Coronary artery (tissue), 2 donors: ENCODE results near the gene LRRK1.

Source experiments
- DNase-seq: peaks from one replicate; pipeline ENCODE4 v3.0.0-alpha.2; 2017; ENCODE audit warnings: low spot score
- H3K27ac ChIP-seq, 2 donors: fragments of 200-600 bp; sonication (generic); one replicate each; pipeline ENCODE4 v1.5.1; 2016 to 2019
- H3K4me3 ChIP-seq: fragments of 200-600 bp; sonication (generic); 2 replicates; pipeline ENCODE4 v1.5.1; 2016; ENCODE audit warnings: mild to moderate bottlenecking, moderate library complexity
- TF ChIP-seq, protein P1 (sequence below): fragments of 200-600 bp; sonication (generic); IDR thresholded peaks from one replicate; pipeline ENCODE4 v1.5.1; 2019; ENCODE audit warnings: antibody characterized with exemption

Gene LRRK1

GRCh38 chr15:101036189-101036588 is 117.0 kb downstream of the LRRK1 start:
- TF ChIP-seq, protein P1, sequence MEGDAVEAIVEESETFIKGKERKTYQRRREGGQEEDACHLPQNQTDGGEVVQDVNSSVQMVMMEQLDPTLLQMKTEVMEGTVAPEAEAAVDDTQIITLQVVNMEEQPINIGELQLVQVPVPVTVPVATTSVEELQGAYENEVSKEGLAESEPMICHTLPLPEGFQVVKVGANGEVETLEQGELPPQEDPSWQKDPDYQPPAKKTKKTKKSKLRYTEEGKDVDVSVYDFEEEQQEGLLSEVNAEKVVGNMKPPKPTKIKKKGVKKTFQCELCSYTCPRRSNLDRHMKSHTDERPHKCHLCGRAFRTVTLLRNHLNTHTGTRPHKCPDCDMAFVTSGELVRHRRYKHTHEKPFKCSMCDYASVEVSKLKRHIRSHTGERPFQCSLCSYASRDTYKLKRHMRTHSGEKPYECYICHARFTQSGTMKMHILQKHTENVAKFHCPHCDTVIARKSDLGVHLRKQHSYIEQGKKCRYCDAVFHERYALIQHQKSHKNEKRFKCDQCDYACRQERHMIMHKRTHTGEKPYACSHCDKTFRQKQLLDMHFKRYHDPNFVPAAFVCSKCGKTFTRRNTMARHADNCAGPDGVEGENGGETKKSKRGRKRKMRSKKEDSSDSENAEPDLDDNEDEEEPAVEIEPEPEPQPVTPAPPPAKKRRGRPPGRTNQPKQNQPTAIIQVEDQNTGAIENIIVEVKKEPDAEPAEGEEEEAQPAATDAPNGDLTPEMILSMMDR: no peak
- no peak overlapping the region for H3K27ac ChIP-seq
- H3K4me3 ChIP-seq: no peak overlapping the region
- no peak for DNase-seq

DNA sequence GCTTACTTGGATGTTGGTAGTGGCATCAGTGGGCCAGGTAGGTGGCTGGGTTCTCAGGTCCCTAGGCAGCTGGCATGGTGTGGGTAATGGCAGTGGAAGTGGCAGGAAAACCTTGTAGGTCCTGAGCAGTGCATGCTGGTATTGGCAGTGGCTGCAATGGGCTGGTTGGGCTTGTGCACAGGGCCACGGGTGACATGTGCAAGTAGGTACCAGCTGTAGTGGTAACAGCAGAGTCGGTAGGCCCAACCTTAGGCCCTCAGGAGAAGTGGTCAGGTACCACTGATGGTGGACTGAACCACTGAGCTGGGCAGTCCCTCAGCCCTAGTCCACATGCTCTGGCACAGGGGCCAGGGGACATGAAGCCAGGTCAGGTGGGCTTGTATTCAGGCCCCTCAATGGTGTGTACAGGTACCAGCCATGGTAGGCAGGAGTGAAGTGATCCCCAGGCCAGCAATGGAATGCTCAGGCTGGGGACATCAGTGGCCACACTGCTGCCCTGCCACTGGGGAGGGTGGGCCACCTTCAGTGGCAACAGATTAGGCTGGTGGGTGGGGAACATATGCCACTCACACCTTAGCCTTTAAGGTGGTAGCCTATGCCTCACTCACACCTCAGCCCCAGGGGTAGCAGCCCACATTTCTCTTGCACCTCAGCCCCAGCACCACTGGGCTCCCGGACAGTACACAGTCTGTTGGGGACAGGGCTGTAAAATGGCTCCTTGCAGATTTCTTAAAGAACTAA is 118.1 kb downstream of the LRRK1 start:
- DNase-seq: peak; percentile 40
- TF ChIP-seq, protein P1: no peak
- no peak overlapping the region for H3K27ac ChIP-seq
- no peak overlapping the region for H3K4me3 ChIP-seq

DNA sequence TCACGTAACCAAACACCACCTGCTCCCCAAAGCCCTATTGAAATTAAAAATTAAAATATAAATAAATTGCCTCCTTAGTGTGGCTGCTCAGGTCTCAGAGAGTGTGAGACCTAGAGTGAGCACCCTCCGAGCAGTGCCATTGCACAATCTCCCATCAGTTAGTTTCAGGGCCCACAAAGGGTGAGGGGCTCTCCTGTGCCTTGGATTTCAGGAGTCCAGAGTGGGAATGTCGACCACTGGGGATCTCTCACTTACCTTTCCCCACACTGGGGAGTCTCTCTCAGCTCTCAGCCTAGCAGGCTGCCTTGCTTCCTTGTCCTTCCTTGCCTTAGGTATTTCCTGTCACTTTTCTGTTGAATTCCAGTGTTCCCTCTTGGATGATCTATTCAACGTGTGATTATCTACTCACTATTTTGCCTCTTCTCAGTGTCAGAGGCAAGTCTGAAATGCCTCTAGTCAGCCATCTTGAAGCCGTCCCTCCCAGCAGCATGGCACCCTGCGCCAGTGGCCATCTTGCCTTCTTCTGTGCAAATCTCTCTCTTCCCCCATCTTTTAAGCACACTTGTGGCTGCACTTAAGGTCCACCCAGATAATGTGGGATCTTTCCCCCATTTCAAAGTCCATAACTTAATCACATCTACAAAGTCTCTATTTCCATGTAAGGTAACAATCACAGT is 119.3 kb downstream of the LRRK1 start:
- TF ChIP-seq, protein P1: no peak
- no peak overlapping the region for H3K4me3 ChIP-seq
- no peak overlapping the region for H3K27ac ChIP-seq
- no peak for DNase-seq

DNA sequence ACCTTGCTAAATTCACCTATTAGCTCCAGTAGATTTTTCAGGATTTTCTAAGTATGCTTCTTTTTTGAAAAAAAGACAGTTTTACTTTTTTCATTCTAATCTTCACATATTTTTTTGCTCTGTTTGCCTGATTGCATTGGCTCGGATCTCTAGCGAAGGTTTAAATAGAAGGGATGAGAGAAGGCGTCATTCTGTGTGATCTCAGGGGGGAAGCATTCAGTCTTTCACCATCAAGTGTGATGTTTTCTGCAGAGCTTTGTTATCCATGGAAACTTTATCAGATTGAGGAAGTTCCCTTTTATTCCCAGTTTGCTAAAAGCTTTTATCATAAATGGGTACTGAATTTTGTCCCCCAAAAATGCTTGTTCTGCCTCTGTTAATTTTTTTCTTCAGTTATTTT is 120.3 kb downstream of the LRRK1 start:
- H3K27ac ChIP-seq: no peak overlapping the region
- no peak for DNase-seq
- TF ChIP-seq, protein P1: no peak

GRCh38 chr15:101042320-101042719 is 123.2 kb downstream of the LRRK1 start:
- DNase-seq: peak; percentile 26
- no peak overlapping the region for H3K4me3 ChIP-seq
- TF ChIP-seq, protein P1: no peak
- no peak overlapping the region for H3K27ac ChIP-seq

More for the DNA sequence above, 120.3 kb downstream of the LRRK1 start:
- H3K4me3 ChIP-seq: no peak overlapping the region

DNA sequence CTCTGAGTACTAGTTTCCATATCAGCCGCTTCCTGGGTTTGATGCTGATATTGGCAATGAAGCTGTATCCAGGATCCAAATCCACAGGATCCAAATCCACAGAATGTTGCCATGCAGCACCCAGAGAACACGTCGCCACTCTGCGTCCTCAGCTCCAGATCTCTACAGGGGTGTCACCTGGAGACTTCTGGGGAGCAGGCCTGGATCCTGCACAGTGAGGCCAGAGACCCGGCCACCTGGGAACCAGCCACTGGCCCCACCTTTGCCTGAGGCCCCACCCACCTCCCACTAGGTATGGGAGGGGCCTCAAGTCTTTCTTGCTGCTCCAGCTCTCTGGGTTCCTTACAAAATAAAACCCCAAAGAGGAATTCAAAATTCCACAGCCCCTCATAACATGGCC is 123.9 kb downstream of the LRRK1 start:
- Histone ChIP-seq H3K4me3 (no peak overlapping the region), H3K27ac (no peak overlapping the region)
- peak; percentile 58 for DNase-seq
- TF ChIP-seq, protein P1: no peak
